Erythroblast (primary cell): ENCODE measurements around the gene RFFL.

ENCODE experiments used
- GATA1 ChIP-seq: IDR thresholded peaks from 2 replicates; pipeline ENCODE4 v1.6.1; 2011; ENCODE audit warnings: low read depth, mild to moderate bottlenecking, control low read depth, low read length, moderate library complexity
- POLR2A ChIP-seq: IDR thresholded peaks from 2 replicates; pipeline ENCODE4 v1.6.1; 2011; ENCODE audit warnings: mild to moderate bottlenecking, low read length

- TF ChIP-seq POLR2A (no peak), GATA1 (no peak)
Observed at GRCh38 chr17:34991606-34992005, 71.9 kb downstream of the RFFL start.
